ENCODE data around the gene KIAA0753.

Gene KIAA0753

GRCh38 chr17:6640536-6641246 lies at the start of gene KIAA0753, which contains the start of gene TXNDC17:
Gene KIAA0753, minus strand, starts transcription at chr17:6640711. Its CDS starts 5,608 bp downstream, at chr17:6635103.
Gene TXNDC17, plus strand, starts transcription at chr17:6641060. Its CDS starts 23 bp downstream, at chr17:6641083.
- DNase-seq = peak; percentile 81

GRCh38 chr17:6688944-6689343 lies 48.4 kb upstream of the KIAA0753 start:
- no peak for DNase-seq

- no peak for DNase-seq
Measured at GRCh38 chr17:6686026-6686425, 45.5 kb upstream of the KIAA0753 start.

- no peak for DNase-seq
Measured at GRCh38 chr17:6684881-6685767, 44.6 kb upstream of the KIAA0753 start.

- no peak for DNase-seq
Measured at GRCh38 chr17:6684460-6684783, 43.9 kb upstream of the KIAA0753 start.

- no peak for DNase-seq
Measured at GRCh38 chr17:6683730-6684459, 43.4 kb upstream of the KIAA0753 start.

- DNase-seq = no peak
Measured at GRCh38 chr17:6683081-6683684, 42.7 kb upstream of the KIAA0753 start.

GRCh38 chr17:6682339-6682738 lies 41.8 kb upstream of the KIAA0753 start:
- no peak for DNase-seq

GRCh38 chr17:6681671-6682070 lies 41.2 kb upstream of the KIAA0753 start:
- DNase-seq = no peak

- no peak for DNase-seq
Measured at GRCh38 chr17:6681176-6681575, 40.7 kb upstream of the KIAA0753 start.

GRCh38 chr17:6679241-6679640 lies 38.7 kb upstream of the KIAA0753 start:
- no peak for DNase-seq

- DNase-seq = no peak
Measured at GRCh38 chr17:6677946-6678345, 37.4 kb upstream of the KIAA0753 start.

- DNase-seq = no peak
Measured at GRCh38 chr17:6677158-6677831, 36.8 kb upstream of the KIAA0753 start.

GRCh38 chr17:6676802-6677157 lies 36.3 kb upstream of the KIAA0753 start:
- no peak for DNase-seq

- DNase-seq = no peak
Measured at GRCh38 chr17:6675201-6675825, 34.8 kb upstream of the KIAA0753 start.

- DNase-seq = no peak
Measured at GRCh38 chr17:6674586-6674985, 34.1 kb upstream of the KIAA0753 start.

GRCh38 chr17:6671431-6671830 lies 30.9 kb upstream of the KIAA0753 start:
- DNase-seq = no peak

GRCh38 chr17:6670999-6671398 lies 30.5 kb upstream of the KIAA0753 start:
- no peak for DNase-seq

- DNase-seq = no peak
Measured at GRCh38 chr17:6670571-6670970, 30.1 kb upstream of the KIAA0753 start.

- no peak for DNase-seq
Measured at GRCh38 chr17:6669479-6670212, 29.1 kb upstream of the KIAA0753 start.

- DNase-seq = no peak
Measured at GRCh38 chr17:6668727-6669425, 28.4 kb upstream of the KIAA0753 start.
